Mesenchymal stem cell (in vitro differentiated cells and primary cell): Measurements from ENCODE around the gene MED13L.

Experiments
- DNase-seq: peaks from one replicate; pipeline ENCODE4 v3.0.0-alpha.2; 2013
- H2AFZ ChIP-seq: one replicate; pipeline ENCODE4 v1.6.1; 2013; ENCODE audit warnings: low read depth, mild to moderate bottlenecking, control low read depth, inconsistent platforms, low read length, moderate library complexity
- H2AK5ac ChIP-seq: 2 replicates; pipeline ENCODE4 v1.6.1; 2013; ENCODE audit warnings: low read length, moderate library complexity, mild to moderate bottlenecking, inconsistent platforms; ENCODE audit not compliant: severe bottlenecking
- H2BK120ac ChIP-seq: one replicate; pipeline ENCODE4 v1.6.1; 2013; ENCODE audit warnings: low read depth, mild to moderate bottlenecking, inconsistent platforms, low read length, moderate library complexity
- H2BK12ac ChIP-seq, 2 experiments: one replicate each; pipeline ENCODE4 v1.6.1; 2013; ENCODE audit warnings: inconsistent platforms in 2 of 2, low read length in 2 of 2, mild to moderate bottlenecking in 2 of 2, moderate library complexity in 2 of 2, control low read depth in 1 of 2
- H2BK15ac ChIP-seq: one replicate; pipeline ENCODE4 v1.6.1; 2013; ENCODE audit warnings: mild to moderate bottlenecking, low read depth, inconsistent platforms; ENCODE audit not compliant: poor library complexity, severe bottlenecking
- H2BK5ac ChIP-seq: 2 replicates; pipeline ENCODE4 v1.6.1; 2013; ENCODE audit warnings: low read depth, mild to moderate bottlenecking, low read length, control low read depth, inconsistent platforms; ENCODE audit not compliant: poor library complexity, severe bottlenecking
- H3K14ac ChIP-seq, 2 experiments: one replicate each; pipeline ENCODE4 v1.6.1; 2013; ENCODE audit warnings: inconsistent platforms in 2 of 2, low read length in 2 of 2, control low read depth in 1 of 2, mild to moderate bottlenecking in 1 of 2, moderate library complexity in 1 of 2
- H3K18ac ChIP-seq, 2 experiments: one replicate each; pipeline ENCODE4 v1.6.1; 2013; ENCODE audit warnings: inconsistent platforms in 2 of 2, low read length in 2 of 2, control low read depth in 1 of 2, low read depth in 1 of 2, mild to moderate bottlenecking in 1 of 2
- H3K23ac ChIP-seq, 2 experiments: one replicate each; pipeline ENCODE4 v1.6.1; 2013; ENCODE audit warnings: inconsistent platforms in 2 of 2, low read length in 2 of 2, mild to moderate bottlenecking in 2 of 2, moderate library complexity in 2 of 2, control low read depth in 1 of 2
- H3K27ac ChIP-seq: 2 replicates; pipeline ENCODE4 v1.5.1; 2013; ENCODE audit warnings: mild to moderate bottlenecking, moderate library complexity, low read length, control low read depth, inconsistent platforms; ENCODE audit not compliant: poor library complexity, severe bottlenecking
- H3K27me3 ChIP-seq, 2 experiments: 2 replicates each; pipeline versions ENCODE4 v1.6.1 to v1.7.0; 2013; ENCODE audit warnings: low read length in 2 of 2, mild to moderate bottlenecking in 2 of 2, moderate library complexity in 2 of 2, control low read depth in 1 of 2, inconsistent platforms in 1 of 2; ENCODE audit not compliant: control insufficient read depth in 1 of 2, insufficient read depth in 1 of 2
- H3K36me3 ChIP-seq, 2 experiments: 2 replicates each; pipeline versions ENCODE4 v1.6.1 to v1.7.0; 2013; ENCODE audit warnings: low read length in 2 of 2, control low read depth in 1 of 2, inconsistent platforms in 1 of 2, low read depth in 1 of 2, mild to moderate bottlenecking in 1 of 2; ENCODE audit not compliant: insufficient read depth in 2 of 2, control insufficient read depth in 1 of 2
- H3K4ac ChIP-seq, 2 experiments: one replicate each; pipeline ENCODE4 v1.6.1; 2013; ENCODE audit warnings: inconsistent platforms in 2 of 2, low read length in 2 of 2, mild to moderate bottlenecking in 2 of 2, moderate library complexity in 2 of 2, control low read depth in 1 of 2, low read depth in 1 of 2
- H3K4me1 ChIP-seq: 2 replicates; pipeline ENCODE4 v1.6.1; 2013; ENCODE audit warnings: low read depth, low read length, control low read depth; ENCODE audit not compliant: control insufficient read depth, insufficient read depth
- H3K4me2 ChIP-seq: 2 replicates; pipeline ENCODE4 v1.6.1; 2013; ENCODE audit warnings: low read length, mild to moderate bottlenecking, inconsistent platforms; ENCODE audit not compliant: poor library complexity, severe bottlenecking
- H3K4me3 ChIP-seq, 2 experiments: 2 replicates each; pipeline versions ENCODE4 v1.5.1 to v1.7.0; 2013; ENCODE audit warnings: low read length in 2 of 2, mild to moderate bottlenecking in 2 of 2, control low read depth in 1 of 2, low read depth in 1 of 2; ENCODE audit not compliant: insufficient read depth in 1 of 2
- H3K79me1 ChIP-seq: replicated peaks from 2 replicates; pipeline ENCODE4 v1.6.1; 2013; ENCODE audit warnings: mild to moderate bottlenecking, control low read depth, low read length, inconsistent platforms; ENCODE audit not compliant: poor library complexity, severe bottlenecking
- H3K9ac ChIP-seq: 2 replicates; pipeline ENCODE4 v1.7.0; 2013; ENCODE audit warnings: mild to moderate bottlenecking, low read length, moderate library complexity
- H3K9me3 ChIP-seq: 2 replicates; pipeline ENCODE4 v1.7.0; 2013; ENCODE audit warnings: mild to moderate bottlenecking, low read length; ENCODE audit not compliant: control insufficient read depth
- H4K8ac ChIP-seq: one replicate; pipeline ENCODE4 v1.6.1; 2013; ENCODE audit warnings: inconsistent platforms, mild to moderate bottlenecking, low read length, moderate library complexity
- H4K91ac ChIP-seq: one replicate; pipeline ENCODE4 v1.6.1; 2013; ENCODE audit warnings: mild to moderate bottlenecking, low read length, inconsistent platforms
- WGBS: methylation state at CpG from one replicate; pipeline ENCODE4 v1.1.7; 2013; ENCODE audit warnings: mixed read lengths; 5-methylcytosine and 5-hydroxymethylcytosine counted together

Gene MED13L

GRCh38 chr12:116116650-116117424 is 160.7 kb downstream of the MED13L start:
- no peak overlapping the region for H2BK15ac ChIP-seq
- no peak overlapping the region for H3K9ac ChIP-seq
- H3K14ac ChIP-seq = no peak overlapping the region
- no peak overlapping the region for H3K4me2 ChIP-seq
- H4K8ac ChIP-seq = no peak overlapping the region
- H3K4me1 ChIP-seq = peaks cover 3% of the 10 kb centered on the region
- no peak overlapping the region for H3K4me3 ChIP-seq
- no peak overlapping the region for H3K27ac ChIP-seq
- H2AFZ ChIP-seq = no peak overlapping the region
- no peaks in the 10 kb centered on the region for H3K27me3 ChIP-seq
- no peak overlapping the region for H3K18ac ChIP-seq
- H3K4ac ChIP-seq = no peak overlapping the region
- no peak overlapping the region for H2AK5ac ChIP-seq
- H3K9me3 ChIP-seq = no peaks in the 10 kb centered on the region
- no peak overlapping the region for H2BK120ac ChIP-seq
- no peak overlapping the region for H3K23ac ChIP-seq
- WGBS = 90% methylated on average over 1 of the region's 5 CpGs
- H2BK12ac ChIP-seq = no peak overlapping the region
- H3K36me3 ChIP-seq = no peaks in the 10 kb centered on the region
- DNase-seq = no peak
- H2BK5ac ChIP-seq = no peak overlapping the region
- H3K79me1 ChIP-seq = peaks cover 10% of the 10 kb centered on the region
- H4K91ac ChIP-seq = no peak overlapping the region

DNA sequence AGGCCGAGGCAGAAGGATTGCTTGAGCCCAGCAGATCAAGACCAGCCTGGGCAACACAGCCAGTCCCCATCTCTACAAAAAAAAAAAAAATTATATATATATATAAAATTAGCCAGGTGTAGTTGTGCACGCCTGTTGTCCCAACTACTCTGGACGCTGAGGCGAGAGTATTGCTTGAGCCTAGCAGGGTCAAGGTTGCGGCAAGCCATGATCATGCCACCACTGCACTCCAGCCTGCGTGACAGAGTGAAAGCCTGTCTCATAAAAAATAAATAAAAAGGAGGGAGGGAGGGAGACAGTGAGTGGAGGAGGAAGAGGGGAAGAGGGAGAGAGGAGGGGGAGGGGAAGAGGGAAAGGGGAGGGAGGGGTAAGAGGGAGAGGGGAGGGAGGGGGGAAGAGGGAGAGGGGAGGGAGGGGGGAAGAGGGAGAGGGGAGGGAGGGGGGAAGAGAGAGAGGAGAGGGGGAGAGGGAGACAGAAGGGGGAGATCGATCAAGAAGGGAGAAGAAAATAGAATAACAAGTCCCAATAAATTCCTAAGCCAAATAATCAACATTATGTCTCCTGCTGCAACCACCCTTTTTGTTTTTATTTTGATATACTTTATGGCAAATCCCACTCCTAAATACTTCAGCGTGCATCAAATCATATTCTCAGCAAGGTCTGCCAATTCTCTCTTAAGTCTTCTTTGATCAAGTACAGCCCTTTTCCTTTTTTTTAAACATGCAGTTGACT is 163.9 kb downstream of the MED13L start:
- H2BK5ac ChIP-seq = no peak overlapping the region
- WGBS = 90% methylated on average over 6 of the region's 8 CpGs
- no peak overlapping the region for H3K4me2 ChIP-seq

DNA sequence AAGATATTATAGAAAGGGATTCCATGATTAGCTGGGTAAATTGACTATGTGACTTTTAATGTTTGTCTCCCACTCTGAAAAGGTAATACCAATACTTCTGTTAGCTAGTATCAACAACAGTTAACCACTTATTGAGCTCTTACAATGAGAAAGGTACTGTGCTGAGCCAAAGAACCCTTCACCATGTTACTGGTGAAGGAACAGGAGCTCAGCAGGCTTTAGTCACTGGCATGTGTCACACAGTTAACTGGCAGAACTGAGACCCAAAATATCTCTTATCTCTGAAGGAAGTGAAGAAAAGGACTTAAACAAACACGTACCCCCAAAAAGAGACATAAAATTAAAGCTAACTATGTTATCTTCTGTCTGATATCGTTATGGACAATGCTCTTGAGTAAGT is 170.6 kb downstream of the MED13L start:
- no peak overlapping the region for H4K8ac ChIP-seq
- H2AFZ ChIP-seq = no peak overlapping the region
- H3K4me3 ChIP-seq = no peak overlapping the region
- no peak overlapping the region for H2BK12ac ChIP-seq
- no peak overlapping the region for H3K4me2 ChIP-seq
- H2BK15ac ChIP-seq = no peak overlapping the region
- no peaks in the 10 kb centered on the region for H3K9me3 ChIP-seq
- H3K79me1 ChIP-seq = peaks cover 10% of the 10 kb centered on the region
- no peak overlapping the region for H2AK5ac ChIP-seq
- H3K27ac ChIP-seq = no peak overlapping the region
- no peak overlapping the region for H3K18ac ChIP-seq
- H3K4ac ChIP-seq = no peak overlapping the region
- no peak overlapping the region for H3K9ac ChIP-seq
- WGBS = no CpG with 5 or more reads among the region's 2 CpGs
- H3K27me3 ChIP-seq = no peaks in the 10 kb centered on the region
- no peak overlapping the region for H3K14ac ChIP-seq
- H2BK5ac ChIP-seq = no peak overlapping the region
- H2BK120ac ChIP-seq = no peak overlapping the region
- peaks cover 0 to 27% of the 10 kb centered on the region in 2 experiments for H3K36me3 ChIP-seq
- H4K91ac ChIP-seq = no peak overlapping the region
- no peak for DNase-seq
- H3K4me1 ChIP-seq = no peaks in the 10 kb centered on the region
- H3K23ac ChIP-seq = no peak overlapping the region

More for the DNA sequence above, 163.9 kb downstream of the MED13L start:
- Histone ChIP-seq H3K9me3 (no peaks in the 10 kb centered on the region), H3K27me3 (no peaks in the 10 kb centered on the region), H4K8ac (no peak overlapping the region), H4K91ac (no peak overlapping the region), H3K9ac (no peak overlapping the region), H2BK120ac (no peak overlapping the region), H2AK5ac (no peak overlapping the region), H3K14ac (no peak overlapping the region), H2AFZ (no peak overlapping the region), H2BK12ac (no peak overlapping the region), H3K4ac (no peak overlapping the region), H3K4me1 (peaks cover 3% of the 10 kb centered on the region), H3K18ac (no peak overlapping the region), H3K79me1 (peaks cover 8% of the 10 kb centered on the region), H3K36me3 (peaks cover 0 to 17% of the 10 kb centered on the region in 2 experiments), H2BK15ac (no peak overlapping the region), H3K23ac (no peak overlapping the region), H3K27ac (no peak overlapping the region), H3K4me3 (no peak overlapping the region)
- DNase-seq = no peak

DNA sequence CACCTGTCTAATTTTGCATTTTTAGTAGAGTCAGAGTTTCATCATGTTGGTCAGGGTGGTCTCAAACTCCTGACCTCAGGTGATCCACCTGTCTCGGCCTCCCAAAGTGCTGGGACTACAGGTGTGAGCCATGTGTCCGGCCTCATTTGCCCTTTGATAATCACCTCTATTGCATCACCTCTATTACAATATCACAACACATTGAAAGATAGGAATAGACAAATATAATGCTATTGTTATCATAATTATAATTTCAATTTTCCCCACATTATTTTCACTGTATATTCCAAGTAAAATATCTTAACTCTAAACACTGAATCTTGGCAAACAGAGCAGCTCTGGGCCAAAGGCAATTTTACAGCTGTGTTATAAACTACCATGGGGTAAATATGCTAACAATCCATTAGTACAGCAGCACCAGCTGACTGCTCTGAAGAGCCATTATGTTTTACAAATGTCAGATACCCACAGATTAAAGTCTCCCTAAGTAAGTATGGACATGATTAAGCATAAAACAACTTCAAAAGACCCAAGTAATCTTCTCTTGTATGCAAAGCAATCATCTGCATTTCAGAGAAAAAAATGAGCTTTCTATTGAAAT is 173.2 kb downstream of the MED13L start:
- Histone ChIP-seq H3K23ac (no peak overlapping the region), H3K9me3 (no peaks in the 10 kb centered on the region), H3K9ac (no peak overlapping the region), H2BK5ac (no peak overlapping the region), H3K14ac (no peak overlapping the region), H2AFZ (no peak overlapping the region), H2AK5ac (no peak overlapping the region), H3K27ac (no peak overlapping the region), H2BK15ac (no peak overlapping the region), H3K79me1 (peaks cover 17% of the 10 kb centered on the region), H3K4me3 (no peak overlapping the region), H3K18ac (no peak overlapping the region), H2BK12ac (no peak overlapping the region), H3K27me3 (no peaks in the 10 kb centered on the region), H4K8ac (no peak overlapping the region), H3K4me1 (no peaks in the 10 kb centered on the region), H3K4ac (no peak overlapping the region), H3K4me2 (no peak overlapping the region), H2BK120ac (no peak overlapping the region), H4K91ac (no peak overlapping the region), H3K36me3 (peaks cover 0 to 11% of the 10 kb centered on the region in 2 experiments)
- no peak for DNase-seq
- no CpG with 5 or more reads among the region's 2 CpGs for WGBS
